GM10266 (cell line): ENCODE data around the gene CRYZ.

ENCODE experiments used
- DNase-seq: peaks from one replicate; pipeline ENCODE4 v3.0.0; 2012; ENCODE audit errors: extremely low spot score
- TF ChIP-seq, protein P1 (sequence below): IDR thresholded peaks from 2 replicates; pipeline ENCODE4 v1.5.1; 2012; ENCODE audit warnings: mild to moderate bottlenecking, low read depth; ENCODE audit not compliant: control insufficient read depth, insufficient read depth; ENCODE audit errors: missing control alignments

CRYZ gene, protein sequence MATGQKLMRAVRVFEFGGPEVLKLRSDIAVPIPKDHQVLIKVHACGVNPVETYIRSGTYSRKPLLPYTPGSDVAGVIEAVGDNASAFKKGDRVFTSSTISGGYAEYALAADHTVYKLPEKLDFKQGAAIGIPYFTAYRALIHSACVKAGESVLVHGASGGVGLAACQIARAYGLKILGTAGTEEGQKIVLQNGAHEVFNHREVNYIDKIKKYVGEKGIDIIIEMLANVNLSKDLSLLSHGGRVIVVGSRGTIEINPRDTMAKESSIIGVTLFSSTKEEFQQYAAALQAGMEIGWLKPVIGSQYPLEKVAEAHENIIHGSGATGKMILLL

DNA sequence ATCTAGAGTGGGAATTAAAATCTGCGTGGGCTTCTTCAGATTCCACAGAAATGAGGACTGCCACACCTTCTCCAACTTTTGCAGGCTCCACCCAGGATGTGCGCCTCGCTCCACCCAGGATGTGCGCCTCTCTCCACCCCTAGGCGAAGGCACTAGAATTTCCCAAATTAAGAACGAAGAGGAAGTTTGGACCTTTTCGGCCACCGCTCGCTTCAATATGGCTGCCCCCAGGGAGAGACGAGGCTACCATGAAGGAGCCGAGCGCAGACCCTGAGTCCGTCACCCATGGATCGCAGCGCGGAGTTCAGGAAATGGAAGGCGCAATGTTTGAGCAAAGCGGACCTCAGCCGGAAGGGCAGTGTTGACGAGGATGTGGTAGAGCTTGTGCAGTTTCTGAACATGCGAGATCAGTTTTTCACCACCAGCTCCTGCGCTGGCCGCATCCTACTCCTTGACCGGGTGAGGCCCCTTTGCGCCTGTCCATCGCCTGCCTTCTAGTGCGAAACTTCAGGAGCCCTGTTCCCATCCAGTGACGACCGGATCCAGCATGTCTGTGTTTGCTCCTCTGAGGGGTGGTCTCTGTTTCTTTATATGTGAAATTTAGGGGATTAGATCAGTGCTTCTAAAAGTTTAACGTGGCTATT lies at the start of gene CRYZ, which contains the start of gene TYW3:
Gene CRYZ (minus strand): TSS at position 91 of the 644 bp plus-strand sequence. CDS start 8,229 bp downstream, outside the sequence.
Gene TYW3 (plus strand): TSS at position 193 of the 644 bp plus-strand sequence. CDS start 93 bp downstream, at position 286.
- TF ChIP-seq, protein P1, sequence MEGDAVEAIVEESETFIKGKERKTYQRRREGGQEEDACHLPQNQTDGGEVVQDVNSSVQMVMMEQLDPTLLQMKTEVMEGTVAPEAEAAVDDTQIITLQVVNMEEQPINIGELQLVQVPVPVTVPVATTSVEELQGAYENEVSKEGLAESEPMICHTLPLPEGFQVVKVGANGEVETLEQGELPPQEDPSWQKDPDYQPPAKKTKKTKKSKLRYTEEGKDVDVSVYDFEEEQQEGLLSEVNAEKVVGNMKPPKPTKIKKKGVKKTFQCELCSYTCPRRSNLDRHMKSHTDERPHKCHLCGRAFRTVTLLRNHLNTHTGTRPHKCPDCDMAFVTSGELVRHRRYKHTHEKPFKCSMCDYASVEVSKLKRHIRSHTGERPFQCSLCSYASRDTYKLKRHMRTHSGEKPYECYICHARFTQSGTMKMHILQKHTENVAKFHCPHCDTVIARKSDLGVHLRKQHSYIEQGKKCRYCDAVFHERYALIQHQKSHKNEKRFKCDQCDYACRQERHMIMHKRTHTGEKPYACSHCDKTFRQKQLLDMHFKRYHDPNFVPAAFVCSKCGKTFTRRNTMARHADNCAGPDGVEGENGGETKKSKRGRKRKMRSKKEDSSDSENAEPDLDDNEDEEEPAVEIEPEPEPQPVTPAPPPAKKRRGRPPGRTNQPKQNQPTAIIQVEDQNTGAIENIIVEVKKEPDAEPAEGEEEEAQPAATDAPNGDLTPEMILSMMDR, result no peak
- DNase-seq, result peak; percentile 58

DNA sequence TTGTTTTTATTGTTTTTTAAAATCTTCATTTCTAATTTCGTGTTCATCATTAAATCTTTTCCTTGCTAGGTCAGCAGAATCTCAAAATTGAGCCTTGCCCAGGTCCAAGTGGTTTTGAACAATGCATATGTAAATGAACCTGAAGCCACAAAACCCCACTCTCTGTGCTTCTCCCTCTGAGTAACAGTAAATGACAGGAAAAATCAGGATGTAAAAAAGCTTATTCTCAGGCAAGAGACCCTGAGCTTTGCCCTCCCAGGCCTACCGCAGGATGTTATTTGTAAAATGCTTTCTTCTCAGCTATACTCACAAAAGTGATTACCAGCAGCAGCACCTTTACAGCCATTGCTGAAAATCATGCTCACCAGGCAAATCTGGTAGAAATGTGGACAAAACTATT lies 47.7 kb upstream of the CRYZ start:
- DNase-seq, result no peak
- TF ChIP-seq, protein P1, result no peak

DNA sequence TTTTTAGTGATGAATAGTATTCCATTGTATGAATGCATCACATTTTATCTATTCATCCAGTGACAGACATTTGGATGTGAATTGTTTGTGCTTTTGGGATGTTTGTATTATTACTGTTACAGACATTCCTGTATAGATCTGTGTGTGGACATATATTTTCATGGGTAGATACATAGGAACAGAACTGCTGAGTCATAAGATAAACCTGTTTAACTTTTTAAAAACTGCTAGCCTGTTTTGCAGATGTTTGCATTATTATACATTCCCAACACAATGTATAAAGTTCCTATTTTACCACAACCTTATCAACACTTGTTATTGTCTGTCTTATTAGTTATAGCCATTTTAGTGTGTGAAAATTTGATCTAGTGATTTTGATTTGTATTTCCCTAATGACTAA lies 46.9 kb upstream of the CRYZ start:
- TF ChIP-seq, protein P1, result no peak
- DNase-seq, result no peak

DNA sequence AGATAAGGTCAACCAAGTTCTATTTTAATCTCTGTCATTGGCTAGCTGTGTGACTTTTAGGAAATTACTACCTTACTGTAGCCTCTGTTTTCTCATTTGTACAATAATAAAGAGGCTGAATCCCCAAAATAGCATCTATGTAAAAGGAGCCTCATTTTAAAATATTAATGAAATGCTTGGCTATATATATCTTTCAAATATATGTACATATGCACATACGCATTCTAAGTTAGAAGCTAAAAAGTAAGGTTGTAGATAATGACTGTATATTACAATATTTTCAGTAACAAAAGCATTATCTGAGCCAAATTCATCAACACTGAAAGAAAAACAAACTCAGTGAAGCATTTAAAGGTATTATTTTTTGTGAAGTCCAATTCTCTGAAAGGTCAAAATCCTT lies 44.7 kb upstream of the CRYZ start:
- TF ChIP-seq, protein P1, result no peak
- DNase-seq, result no peak

DNA sequence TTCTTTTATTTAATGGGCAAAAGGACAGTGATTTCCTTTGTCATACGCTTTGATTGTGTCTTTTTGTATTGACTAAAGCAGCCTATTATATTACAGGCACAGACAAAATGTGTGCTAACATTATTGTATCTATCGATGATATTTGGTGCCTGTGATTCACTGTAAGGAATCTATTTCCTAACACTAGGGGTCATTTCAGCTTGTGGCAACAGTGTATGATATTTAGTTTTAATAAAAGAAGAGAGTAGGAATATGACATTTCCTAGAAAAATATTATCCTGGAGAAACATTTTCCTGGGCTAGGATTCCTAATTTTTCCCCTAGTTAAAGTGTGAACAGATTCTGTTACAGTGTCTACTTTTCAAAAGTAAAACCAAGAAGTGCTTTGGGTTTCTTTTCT lies 42.9 kb upstream of the CRYZ start:
- DNase-seq, result no peak
- TF ChIP-seq, protein P1, result no peak

DNA sequence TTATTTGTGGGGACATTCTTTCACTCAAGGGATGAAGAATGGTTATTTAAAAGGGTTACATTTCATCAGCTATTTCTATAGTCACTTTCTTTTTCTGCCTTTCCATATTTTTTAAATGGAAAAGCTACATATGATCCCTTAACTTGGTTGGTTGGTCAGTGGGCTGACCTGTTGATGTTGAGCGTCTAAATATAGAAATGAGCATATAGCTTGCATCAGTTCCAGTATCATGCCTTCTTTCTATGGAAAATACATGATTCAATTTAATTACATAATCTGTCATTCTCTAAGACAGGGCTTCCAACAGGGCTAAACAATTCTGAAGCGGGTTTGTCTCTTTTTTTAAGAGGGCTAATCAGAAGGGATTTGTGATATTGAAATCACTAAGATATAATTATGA lies 40.7 kb upstream of the CRYZ start:
- TF ChIP-seq, protein P1, result no peak
- no peak for DNase-seq

DNA sequence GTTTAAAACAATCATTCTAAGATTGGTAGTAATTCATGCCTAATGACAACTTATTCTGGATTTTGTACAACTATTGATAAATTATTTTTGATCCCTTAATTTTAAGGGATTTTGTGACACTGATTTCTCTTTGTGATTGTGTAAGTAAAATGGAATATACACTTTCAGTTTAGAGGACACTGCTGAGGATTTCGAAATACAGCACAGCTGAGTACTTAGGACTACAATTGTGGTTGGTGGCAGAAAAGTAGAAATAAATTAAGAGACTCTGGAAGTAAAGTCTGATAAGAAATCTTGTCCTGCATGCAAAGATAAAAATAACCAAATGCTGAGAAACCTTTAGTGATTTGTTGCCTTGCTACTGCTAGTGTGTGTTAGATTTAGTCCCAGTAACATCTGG lies 40.1 kb upstream of the CRYZ start:
- TF ChIP-seq, protein P1, result no peak
- no peak for DNase-seq
